ENCODE results near the gene CNTNAP2.

- TF ChIP-seq RCOR1 (IDR thresholded peaks at IDR 0.05; ENCODE audit: insufficient replicate concordance, low read length) (no peak), CTCF (conservative IDR thresholded peaks at IDR 0.05; ENCODE audit: low read depth, low read length) (no peak), POLR2A (IDR thresholded peaks at IDR 0.05; ENCODE audit: low read depth, low read length) (no peak), RFX5 (IDR thresholded peaks at IDR 0.05; ENCODE audit: low read depth, low read length) (no peak), BHLHE40 (IDR thresholded peaks at IDR 0.05; ENCODE audit: low read depth, low read length) (no peak), MXI1 (IDR thresholded peaks at IDR 0.05; ENCODE audit: borderline replicate concordance, low read depth, low read length) (no peak), FOS (IDR thresholded peaks at IDR 0.05; ENCODE audit: low read depth, low read length) (no peak), RAD21 (IDR thresholded peaks at IDR 0.05; ENCODE audit: low read length) (no peak)
- TF ChIP-seq, protein P1, sequence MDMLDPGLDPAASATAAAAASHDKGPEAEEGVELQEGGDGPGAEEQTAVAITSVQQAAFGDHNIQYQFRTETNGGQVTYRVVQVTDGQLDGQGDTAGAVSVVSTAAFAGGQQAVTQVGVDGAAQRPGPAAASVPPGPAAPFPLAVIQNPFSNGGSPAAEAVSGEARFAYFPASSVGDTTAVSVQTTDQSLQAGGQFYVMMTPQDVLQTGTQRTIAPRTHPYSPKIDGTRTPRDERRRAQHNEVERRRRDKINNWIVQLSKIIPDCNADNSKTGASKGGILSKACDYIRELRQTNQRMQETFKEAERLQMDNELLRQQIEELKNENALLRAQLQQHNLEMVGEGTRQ (IDR thresholded peaks at IDR 0.05; ENCODE audit: low read depth, low read length): no peak
These were observed 2012.4 kb downstream of the CNTNAP2 start for GRCh38 chr7:148129023-148129422.
